Duodenal mucosa (tissue), 2 donors: Measurements from ENCODE around the gene IBA57.

Experiments
- H3K27ac ChIP-seq: one replicate; pipeline ENCODE4 v1.7.0; 2013; ENCODE audit warnings: low read depth, low read length
- H3K27me3 ChIP-seq, 2 donors: one replicate each; pipeline ENCODE4 v1.7.0; 2013; ENCODE audit warnings: low read length in 2 of 2, control low read depth in 1 of 2; ENCODE audit not compliant: insufficient read depth in 2 of 2, control insufficient read depth in 1 of 2
- H3K36me3 ChIP-seq, 2 donors: one replicate each; pipeline ENCODE4 v1.7.0; 2013; ENCODE audit warnings: low read length in 2 of 2, control low read depth in 1 of 2; ENCODE audit not compliant: insufficient read depth in 2 of 2, control insufficient read depth in 1 of 2
- H3K4me1 ChIP-seq, 2 donors: one replicate each; pipeline ENCODE4 v1.7.0; 2013; ENCODE audit warnings: low read length in 2 of 2, control low read depth in 1 of 2; ENCODE audit not compliant: insufficient read depth in 2 of 2, control insufficient read depth in 1 of 2
- H3K4me3 ChIP-seq, 2 donors: one replicate each; pipeline ENCODE4 v1.7.0; 2013; ENCODE audit warnings: low read length in 2 of 2, low read depth in 1 of 2
- H3K9ac ChIP-seq, 2 donors: one replicate each; pipeline ENCODE4 v1.7.0; 2013; ENCODE audit warnings: low read length in 2 of 2, low read depth in 1 of 2
- H3K9me3 ChIP-seq, 2 donors: one replicate each; pipeline ENCODE4 v1.7.0; 2013; ENCODE audit warnings: low read length in 2 of 2, control low read depth in 1 of 2; ENCODE audit not compliant: control insufficient read depth in 1 of 2

Gene IBA57

DNA sequence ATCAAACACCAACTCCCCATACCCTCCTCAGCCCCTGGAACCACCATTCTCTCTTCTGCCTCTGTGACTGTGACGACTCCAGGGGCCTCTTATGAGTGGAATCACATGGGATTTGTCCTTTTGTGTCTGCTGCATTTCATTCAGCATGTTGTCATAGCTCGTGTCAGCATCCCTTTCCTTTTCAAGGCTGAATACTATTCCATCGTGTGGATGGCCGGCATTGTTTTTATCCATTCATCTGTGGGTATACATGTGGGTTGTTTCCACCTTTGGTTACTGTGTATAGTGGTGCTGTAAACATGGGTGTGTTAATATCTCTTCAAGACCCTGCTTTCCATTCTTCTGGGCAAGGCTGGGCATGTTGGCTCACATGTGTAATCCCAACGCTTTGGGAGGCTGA is 25.2 kb downstream of the IBA57 start:
- Histone ChIP-seq H3K4me3 (no peak overlapping the region), H3K36me3 (no peaks in the 10 kb centered on the region), H3K9me3 (no peaks in the 10 kb centered on the region), H3K9ac (no peak overlapping the region), H3K27ac (no peak overlapping the region), H3K27me3 (no peaks in the 10 kb centered on the region), H3K4me1 (no peaks in the 10 kb centered on the region)

DNA sequence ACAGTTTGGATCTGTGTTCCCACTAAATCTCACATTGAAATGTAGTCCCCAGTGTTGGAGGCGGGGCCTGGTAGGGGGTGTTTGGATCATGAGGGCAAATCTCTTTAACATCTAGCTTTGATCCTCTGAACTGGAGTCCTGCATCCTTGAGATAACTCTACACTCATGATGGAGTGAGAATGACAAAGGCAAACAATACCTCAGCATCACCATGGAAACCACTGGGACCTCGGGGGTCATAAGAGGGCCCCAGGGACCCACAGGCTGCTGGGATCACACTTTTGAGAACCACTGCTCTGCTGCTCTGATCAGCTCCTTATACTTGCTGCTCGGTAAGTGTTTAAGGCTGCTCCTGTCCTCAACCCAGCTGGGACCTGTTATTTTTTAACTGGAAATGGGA is 28.8 kb downstream of the IBA57 start:
- no peak overlapping the region for H3K9ac ChIP-seq
- no peak overlapping the region for H3K4me3 ChIP-seq
- no peaks in the 10 kb centered on the region for H3K27me3 ChIP-seq
- H3K9me3 ChIP-seq = peaks cover 4 to 9% of the 10 kb centered on the region in 2 donors
- H3K36me3 ChIP-seq = no peaks in the 10 kb centered on the region
- no peak overlapping the region for H3K27ac ChIP-seq
- H3K4me1 ChIP-seq = no peaks in the 10 kb centered on the region

DNA sequence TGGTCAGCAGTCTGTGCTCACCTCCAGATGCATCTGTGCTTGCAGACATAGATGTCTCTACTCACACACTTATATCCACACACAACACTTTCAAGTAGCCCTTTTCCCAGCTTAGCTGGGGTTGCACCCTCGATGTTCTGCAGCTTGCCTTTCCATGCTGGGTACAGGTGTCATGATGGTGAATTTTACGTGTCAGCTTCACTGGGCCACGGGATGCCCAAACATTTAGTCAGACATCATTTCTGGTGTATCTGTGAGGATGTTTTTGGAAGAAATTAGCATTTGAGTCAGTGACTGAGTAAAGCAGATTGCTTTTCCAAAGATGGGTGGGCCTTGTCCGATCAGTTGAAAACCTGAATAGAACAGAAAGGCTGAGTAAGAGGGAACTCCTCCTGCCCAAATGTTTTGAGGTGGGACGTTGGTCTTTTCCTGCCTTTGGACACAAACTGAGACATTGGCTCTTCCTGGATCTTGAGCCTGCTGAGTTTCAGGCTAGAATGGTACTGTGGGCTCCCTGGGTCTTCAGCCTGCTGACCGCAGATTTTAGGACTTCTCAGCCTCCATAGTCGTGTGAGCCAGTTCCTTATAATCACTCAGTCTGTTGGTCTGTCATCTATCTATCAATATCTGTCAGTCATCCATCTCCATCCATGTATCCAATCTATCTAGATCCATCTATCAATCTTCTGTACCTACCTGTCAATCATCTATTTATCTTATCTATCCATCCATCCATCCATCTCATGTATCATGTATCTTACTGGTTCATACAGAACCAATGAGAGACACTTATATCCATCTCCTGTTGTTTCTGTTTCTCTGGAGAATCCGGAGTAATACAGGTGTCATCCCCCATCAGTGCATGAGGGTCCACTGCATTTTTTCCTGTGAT is 29.6 kb downstream of the IBA57 start:
- no peak overlapping the region for H3K27ac ChIP-seq
- H3K9ac ChIP-seq = no peak overlapping the region
- H3K36me3 ChIP-seq = no peaks in the 10 kb centered on the region
- H3K4me3 ChIP-seq = no peak overlapping the region
- no peaks in the 10 kb centered on the region for H3K27me3 ChIP-seq
- peaks cover 4 to 16% of the 10 kb centered on the region in 2 donors for H3K9me3 ChIP-seq
- no peaks in the 10 kb centered on the region for H3K4me1 ChIP-seq

DNA sequence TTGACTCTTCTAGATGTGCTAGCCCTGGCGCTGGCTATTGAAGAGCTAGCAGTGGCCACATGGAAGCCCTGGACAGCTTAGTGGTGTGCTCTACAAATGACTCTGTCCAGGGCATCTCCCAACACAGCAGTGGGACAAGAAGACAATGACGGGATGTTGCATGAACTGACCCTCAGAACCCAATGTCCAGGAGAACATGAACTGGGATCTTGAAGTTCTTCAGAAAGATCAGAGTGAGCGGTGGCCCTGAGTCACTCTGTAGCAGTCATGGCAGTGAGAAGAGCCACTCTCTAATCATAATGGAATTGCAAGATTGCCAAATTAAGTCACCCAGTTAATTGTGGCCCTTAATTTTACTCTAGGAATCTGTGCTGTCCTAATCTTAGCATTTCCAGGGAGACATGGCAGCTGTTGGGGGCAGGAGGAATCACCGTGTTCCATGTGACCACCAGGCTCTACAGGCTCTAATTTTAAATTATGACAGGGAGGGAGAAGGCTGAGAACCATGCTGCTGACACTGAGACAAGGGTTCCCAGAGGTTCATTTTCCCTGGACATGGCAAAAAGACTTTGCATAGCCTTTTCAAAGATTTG is 32.0 kb downstream of the IBA57 start:
- Histone ChIP-seq H3K9ac (no peak overlapping the region), H3K27ac (no peak overlapping the region), H3K4me1 (no peaks in the 10 kb centered on the region), H3K27me3 (no peaks in the 10 kb centered on the region), H3K36me3 (no peaks in the 10 kb centered on the region), H3K4me3 (no peak overlapping the region), H3K9me3 (peaks cover 4 to 18% of the 10 kb centered on the region in 2 donors)

DNA sequence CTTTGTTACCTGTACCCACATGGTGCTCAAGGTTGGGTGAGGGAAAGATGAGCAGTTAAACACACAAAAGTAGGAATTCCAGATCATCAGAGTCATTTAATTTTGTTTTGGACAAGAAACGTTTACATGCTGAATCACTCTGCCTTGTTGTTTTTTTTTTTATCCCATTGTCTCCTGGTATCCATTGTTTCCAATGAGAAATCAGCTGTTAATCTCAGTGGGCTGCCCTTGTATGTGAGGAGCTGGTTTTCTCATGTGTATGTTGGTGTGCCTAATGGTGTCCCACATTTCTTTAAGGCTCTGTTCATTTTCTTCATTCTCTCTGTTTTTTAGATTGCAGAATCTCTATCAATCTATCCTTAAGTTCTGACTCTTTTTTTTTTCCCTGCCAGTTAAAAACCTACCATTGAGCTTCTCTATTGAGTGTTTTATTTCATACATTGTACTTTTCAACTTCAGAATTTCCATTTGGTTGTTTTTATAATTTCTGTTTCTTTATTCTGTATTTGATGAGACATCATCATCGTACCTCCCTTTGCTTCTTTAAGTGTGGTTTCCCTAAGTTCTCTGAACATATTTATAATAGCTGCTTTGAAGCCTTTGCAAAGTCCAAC is 33.5 kb downstream of the IBA57 start:
- Histone ChIP-seq H3K4me1 (no peaks in the 10 kb centered on the region), H3K27me3 (no peaks in the 10 kb centered on the region), H3K9me3 (peaks cover 4 to 18% of the 10 kb centered on the region in 2 donors), H3K4me3 (no peak overlapping the region), H3K36me3 (no peaks in the 10 kb centered on the region), H3K9ac (no peak overlapping the region), H3K27ac (no peak overlapping the region)

DNA sequence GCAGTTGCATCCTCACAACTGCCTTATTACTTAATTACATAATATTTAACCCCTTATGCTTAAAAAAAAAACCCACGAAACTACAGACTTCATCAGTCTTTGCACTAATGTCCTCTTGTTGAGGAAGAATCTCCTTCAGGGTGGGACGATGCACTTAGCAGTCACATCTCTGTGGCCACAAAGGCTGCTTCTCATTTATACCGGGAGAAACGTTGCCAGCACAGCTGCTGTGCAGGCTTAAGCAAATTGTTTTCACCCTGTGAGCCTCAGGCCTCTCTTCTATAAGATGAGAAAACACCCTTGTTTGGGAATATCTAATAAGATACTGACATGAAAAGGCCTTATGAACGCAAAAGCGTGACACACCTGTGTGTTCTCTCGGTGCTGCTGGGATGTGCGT is 39.4 kb downstream of the IBA57 start:
- H3K9me3 ChIP-seq = peaks cover 0 to 4% of the 10 kb centered on the region in 2 donors
- H3K27ac ChIP-seq = no peak overlapping the region
- no peaks in the 10 kb centered on the region for H3K4me1 ChIP-seq
- no peaks in the 10 kb centered on the region for H3K36me3 ChIP-seq
- H3K9ac ChIP-seq = no peak overlapping the region
- peaks cover 5% of the 10 kb centered on the region in 2 donors for H3K27me3 ChIP-seq
- no peak overlapping the region for H3K4me3 ChIP-seq

DNA sequence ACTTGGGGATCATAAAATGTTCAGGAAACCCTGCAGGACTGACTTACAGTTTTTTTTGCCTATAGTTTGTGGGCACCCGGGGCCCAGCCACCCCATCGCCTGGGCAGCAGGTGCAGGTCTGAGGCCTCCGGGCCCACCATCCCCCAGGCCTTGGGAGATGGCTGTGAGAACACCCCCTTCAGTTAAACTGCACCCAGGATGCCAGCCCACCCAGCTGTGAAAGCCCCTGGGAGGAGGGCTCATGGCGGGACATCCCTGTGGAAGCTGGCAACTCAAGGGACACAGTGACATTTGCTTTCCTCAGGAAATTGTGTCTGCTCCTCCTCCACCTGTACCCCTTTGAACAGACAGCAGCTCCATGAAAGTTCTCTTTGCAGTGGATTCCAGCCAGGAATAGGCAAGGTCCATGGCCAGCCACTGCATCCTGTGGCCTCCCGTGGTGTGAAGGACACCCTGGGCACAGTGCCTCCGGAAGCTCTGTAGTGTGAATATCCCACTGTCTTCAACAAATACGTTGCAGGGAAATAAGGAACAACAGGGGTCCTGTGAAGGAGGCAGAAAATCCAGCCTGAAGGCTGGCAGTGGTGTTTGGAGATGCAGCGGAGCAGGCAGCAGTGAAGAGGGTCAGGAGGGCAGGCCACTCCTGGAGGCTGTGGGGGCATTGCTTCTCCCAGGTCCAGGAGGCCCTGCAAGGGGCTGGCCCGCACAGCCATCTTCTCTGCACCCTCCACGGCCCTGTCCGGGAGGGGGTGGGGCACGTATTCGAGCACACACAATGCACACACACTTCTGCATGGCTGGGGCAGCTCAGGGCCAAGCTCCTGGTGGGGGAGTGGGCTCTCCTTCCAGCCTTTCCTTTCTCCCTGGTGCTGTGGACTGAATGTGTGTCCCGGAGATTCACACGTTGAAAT is 40.2 kb downstream of the IBA57 start:
- Histone ChIP-seq H3K27me3 (peaks cover 5% of the 10 kb centered on the region in 2 donors), H3K4me3 (no peak overlapping the region), H3K27ac (no peak overlapping the region), H3K9ac (no peak overlapping the region), H3K4me1 (no peaks in the 10 kb centered on the region), H3K36me3 (no peaks in the 10 kb centered on the region), H3K9me3 (no peaks in the 10 kb centered on the region)

DNA sequence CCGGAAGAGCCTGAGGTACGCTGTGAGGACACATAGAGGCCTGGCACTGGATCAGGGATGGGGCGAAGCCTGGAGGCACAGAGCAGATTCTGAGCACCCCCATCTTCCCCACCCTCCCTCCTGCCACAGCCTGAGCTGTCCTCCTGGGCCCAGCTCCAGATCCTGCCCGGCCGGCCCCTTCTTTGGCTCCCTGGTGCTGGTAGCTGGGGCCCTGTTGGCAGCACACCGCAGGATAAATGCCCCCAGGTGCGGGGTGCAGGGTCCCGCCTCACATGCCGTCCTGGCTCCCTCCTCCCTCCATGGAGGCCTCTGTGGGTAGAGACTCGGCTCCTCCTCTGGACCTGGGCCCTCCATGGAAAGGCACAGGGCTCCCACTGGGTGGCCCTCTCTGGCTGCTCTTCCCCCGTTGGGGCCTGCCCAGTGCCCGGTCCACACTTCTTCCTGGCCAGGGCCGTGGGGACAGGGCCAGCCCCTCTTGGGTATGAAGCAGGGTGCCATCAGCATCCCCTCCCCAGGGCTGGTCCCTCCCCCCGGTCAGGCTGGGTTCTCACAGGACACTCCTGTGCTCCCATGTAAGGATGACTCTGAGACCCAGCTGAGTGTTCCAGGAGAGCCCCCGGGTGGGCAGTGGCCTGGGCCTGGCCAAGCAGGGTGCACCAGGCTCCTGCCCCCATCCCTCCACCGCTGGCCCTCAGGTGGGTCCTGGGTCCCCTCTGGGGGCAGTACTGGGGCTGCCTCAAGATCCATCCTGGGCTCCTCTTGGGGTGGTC is 41.2 kb downstream of the IBA57 start:
- Histone ChIP-seq H3K36me3 (no peaks in the 10 kb centered on the region), H3K4me1 (no peaks in the 10 kb centered on the region), H3K4me3 (no peak overlapping the region), H3K9me3 (no peaks in the 10 kb centered on the region), H3K27me3 (peaks cover 5% of the 10 kb centered on the region in 2 donors), H3K9ac (no peak overlapping the region), H3K27ac (no peak overlapping the region)

DNA sequence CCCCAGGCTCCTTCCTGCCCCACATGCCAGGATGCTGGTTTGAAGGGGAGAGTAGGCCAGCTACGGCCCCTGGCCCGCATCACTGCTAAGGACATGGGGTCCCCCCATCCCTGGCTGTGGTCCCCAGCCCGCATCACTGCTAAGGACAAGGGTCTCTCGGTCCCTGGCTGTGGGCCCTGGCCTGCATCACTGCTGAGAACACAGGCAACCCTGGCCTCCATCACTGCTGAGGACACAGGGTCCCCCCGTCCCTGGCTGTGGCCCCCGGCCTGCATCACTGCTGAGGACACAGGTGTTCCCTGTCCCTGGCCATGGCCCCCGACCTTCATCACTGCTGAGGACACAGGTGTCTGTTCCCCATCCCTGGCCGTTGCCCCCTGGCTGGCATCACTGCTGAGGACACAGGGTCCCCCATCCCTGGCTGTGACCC is 41.8 kb downstream of the IBA57 start:
- Histone ChIP-seq H3K4me1 (no peaks in the 10 kb centered on the region), H3K27me3 (peaks cover 5% of the 10 kb centered on the region in 2 donors), H3K27ac (no peak overlapping the region)

More for the DNA sequence above, 41.8 kb downstream of the IBA57 start:
- H3K4me3 ChIP-seq = no peak overlapping the region
- no peaks in the 10 kb centered on the region for H3K9me3 ChIP-seq
- H3K36me3 ChIP-seq = no peaks in the 10 kb centered on the region
- H3K9ac ChIP-seq = no peak overlapping the region
